GM12878 (cell line): ENCODE results near the gene SMOC2. TPM values are rescaled to one million over a fixed set of nuclear protein-coding genes. Genes with fewer than 3 reads are reported as not detected.

Experiments
- ATAC-seq: fragments of 200-7000 bp; cut with Tn5 transposase; 3 replicates; pipeline ENCODE4 v1.9.1; 2020; ENCODE audit warnings: mild to moderate bottlenecking, moderate library complexity
- BruUV-seq: library from RNA; stranded (reverse); fragments of 400-500 nt; replicated peaks from 2 replicates; lab custom pipeline; 2021; lab: Mats Ljungman, UMichigan
- CTCF ChIA-PET: fragments of 300-600 bp; sonication (Branson Sonifier 250); formaldehyde crosslinking; extraction: SDS; loops from one replicate; lab custom pipeline; 2021; ENCODE audit warnings: inconsistent platforms; lab: Yijun Ruan, JAX
- POLR2A ChIA-PET: fragments of 350-600 bp; formaldehyde crosslinking; extraction: SDS; loops from one replicate; lab custom pipeline; 2021; ENCODE audit warnings: inconsistent platforms; lab: Charles Lee
- RAD21 ChIA-PET: fragments of 300-600 bp; sonication (Branson Sonifier 250); formaldehyde crosslinking; loops from one replicate; lab custom pipeline; 2023; ENCODE audit warnings: antibody characterized with exemption; ENCODE audit not compliant: unreplicated experiment; lab: Charles Lee
- SMC1A ChIA-PET: fragments of 300-600 bp; sonication (Branson Sonifier 250); formaldehyde crosslinking; loops from one replicate; lab custom pipeline; 2023; ENCODE audit not compliant: unreplicated experiment, uncharacterized antibody; lab: Charles Lee
- DNase-seq: peaks from one replicate; pipeline ENCODE4 v3.0.0-alpha.2; 2011; ENCODE audit warnings: low read depth, low spot score
- FAIRE-seq: peaks from 3 replicates; lab custom pipeline; 2011; peaks lifted over from hg19 to GRCh38; lab: Jason Lieb, UNC
- H2AFZ ChIP-seq: 2 replicates; pipeline ENCODE4 v1.6.0; 2011; ENCODE audit warnings: low read depth, low read length, control low read depth; ENCODE audit not compliant: control insufficient read depth
- H3K27ac ChIP-seq: 2 replicates; pipeline ENCODE4 v1.5.1; 2011; ENCODE audit warnings: control low read depth; ENCODE audit not compliant: control insufficient read depth, insufficient read depth
- H3K27me3 ChIP-seq, 2 experiments: replicated peaks in 1 of 2; 2 replicates each; pipeline versions ENCODE4 v1.6.0 to v1.6.1; 2011; ENCODE audit warnings: low read length in 1 of 2; ENCODE audit not compliant: control insufficient read depth in 2 of 2, insufficient read depth in 2 of 2
- H3K36me3 ChIP-seq, 2 experiments: 2 replicates each; pipeline ENCODE4 v1.5.1; 2011; ENCODE audit warnings: low read length in 1 of 2; ENCODE audit not compliant: control insufficient read depth in 2 of 2, insufficient read depth in 2 of 2
- H3K4me1 ChIP-seq: 2 replicates; pipeline ENCODE4 v1.6.1; 2011; ENCODE audit warnings: mild to moderate bottlenecking, low read length, moderate library complexity, mixed read lengths; ENCODE audit not compliant: control insufficient read depth, insufficient read depth
- H3K4me2 ChIP-seq: 2 replicates; pipeline ENCODE4 v1.6.0; 2011; ENCODE audit warnings: control low read depth; ENCODE audit not compliant: control insufficient read depth, insufficient read depth
- H3K4me3 ChIP-seq: fragments of 200-600 bp; sonication (generic); 2 replicates; pipeline ENCODE4 v1.5.1; 2016
- H3K79me2 ChIP-seq: 2 replicates; pipeline ENCODE4 v1.6.0; 2011; ENCODE audit warnings: low read length; ENCODE audit not compliant: control insufficient read depth, insufficient read depth
- H3K9ac ChIP-seq: 2 replicates; pipeline ENCODE4 v1.8.0; 2011; ENCODE audit warnings: low read length, control low read depth, mixed read lengths; ENCODE audit not compliant: control insufficient read depth, insufficient read depth
- H3K9me3 ChIP-seq: replicated peaks from 3 replicates; pipeline ENCODE4 v1.5.1; 2011; ENCODE audit warnings: mild to moderate bottlenecking, low read length; ENCODE audit not compliant: control insufficient read depth, insufficient read depth
- H4K20me1 ChIP-seq: 2 replicates; pipeline ENCODE4 v1.6.0; 2011; ENCODE audit not compliant: control insufficient read depth, insufficient read depth
- CBFB ChIP-seq: IDR thresholded peaks from 2 replicates; pipeline ENCODE4 v1.6.1; 2016; ENCODE audit warnings: antibody characterized with exemption, low read depth
- JUNB ChIP-seq: IDR thresholded peaks from 2 replicates; pipeline ENCODE4 v1.6.1; 2016; ENCODE audit warnings: antibody characterized with exemption, mild to moderate bottlenecking
- LARP7 ChIP-seq: fragments of 450-650 bp; IDR thresholded peaks from 2 replicates; pipeline ENCODE4 v1.6.1; 2017; ENCODE audit warnings: mild to moderate bottlenecking
- MEF2A ChIP-seq: IDR thresholded peaks from 2 replicates; pipeline ENCODE4 v1.6.1; 2011; ENCODE audit warnings: low read depth, mild to moderate bottlenecking, low read length, moderate library complexity; ENCODE audit not compliant: insufficient read depth
- MXI1 ChIP-seq: fragments of 150-350 bp; IDR thresholded peaks from 2 replicates; pipeline ENCODE4 v1.6.1; 2011; ENCODE audit warnings: low read depth, mild to moderate bottlenecking, inconsistent platforms, low read length, improper control_type of control experiment
- NBN ChIP-seq: fragments of 450-650 bp; IDR thresholded peaks from 2 replicates; pipeline ENCODE4 v1.6.1; 2016
- RB1 ChIP-seq: fragments of 450-650 bp; formaldehyde crosslinking; IDR thresholded peaks from 2 replicates; pipeline ENCODE4 v1.6.1; 2017; ENCODE audit warnings: mild to moderate bottlenecking, borderline replicate concordance
- ZNF217 ChIP-seq: fragments of 450-650 bp; IDR thresholded peaks from 2 replicates; pipeline ENCODE4 v1.6.1; 2017; ENCODE audit warnings: antibody characterized with exemption, mild to moderate bottlenecking
- ZNF24 ChIP-seq: fragments of 450-650 bp; IDR thresholded peaks from 2 replicates; pipeline ENCODE4 v1.6.1; 2017; ENCODE audit warnings: antibody characterized with exemption, mild to moderate bottlenecking
- ZNF384 ChIP-seq: IDR thresholded peaks from 2 replicates; pipeline ENCODE4 v1.6.1; 2012; ENCODE audit warnings: low read depth, mild to moderate bottlenecking, low read length, improper control_type of control experiment, borderline replicate concordance
- WGBS: methylation state at CpG from one replicate; pipeline ENCODE4 v1.1.6; 2016; ENCODE audit warnings: low lambda C conversion rate; ENCODE audit not compliant: insufficient replicate concordance, insufficient coverage; ENCODE audit errors: missing lambda C conversion rate; 5-methylcytosine and 5-hydroxymethylcytosine counted together
- in situ Hi-C: fragments of 300-500 bp; cut with MboI; formaldehyde crosslinking; loops from 9 replicates; pipeline ENCODE4 v1.14.3; 2018; ENCODE audit warnings: mixed read lengths
- intact Hi-C: fragments of 100-400 bp; cut with micrococcal nuclease; formaldehyde crosslinking; loops from one replicate; pipeline ENCODE4 v1.14.2; 2022; ENCODE audit not compliant: unreplicated experiment
- polyA plus RNA-seq, 11 experiments: library from polyadenylated mRNA; depleted of rRNA in 4 of 11; unstranded in 6 of 11; stranded (reverse) in 5 of 11; fragments of >200 nt; fragmentation: Nextera tagmentation in 4 of 11; fragmentation: Illumina TruSeq in 1 of 11; extraction: Ambion mirVana in 4 of 11; extraction: Trizol in 1 of 11; gene quantifications; 1 replicate in 1 of 11; 2 replicates in 10 of 11; pipeline versions ENCODE4 v1.2.1 to v1.2.3, GENCODE V29; 2011 to 2016; ENCODE audit warnings: inconsistent platforms in 2 of 11, missing spikeins in 2 of 11, low read depth in 1 of 11
- total RNA-seq, 4 experiments: library from RNA; depleted of rRNA in 3 of 4; stranded (reverse); fragments of >200 nt in 3 of 4; fragmentation: Illumina TruSeq in 1 of 4; extraction: Trizol in 1 of 4; gene quantifications; 2 replicates each; pipeline versions ENCODE4 v1.2.1 to v1.2.3, GENCODE V29; 2013 to 2021
- TF ChIP-seq, protein P1 (sequence below): fragments of 450-650 bp; formaldehyde crosslinking; IDR thresholded peaks from 2 replicates; pipeline ENCODE4 v1.4.0; 2022; ENCODE audit warnings: mild to moderate bottlenecking, moderate library complexity
- TF ChIP-seq, protein P2 (sequence below), 3 experiments: IDR thresholded peaks in 2 of 3; conservative IDR thresholded peaks in 1 of 3; 2 replicates each; pipeline ENCODE4 v1.5.1; 2011; ENCODE audit warnings: low read depth in 3 of 3, low read length in 3 of 3, mild to moderate bottlenecking in 3 of 3, control low read depth in 2 of 3, moderate library complexity in 2 of 3, inconsistent platforms in 1 of 3, mixed read lengths in 1 of 3; ENCODE audit not compliant: control insufficient read depth in 2 of 3, insufficient read depth in 1 of 3; ENCODE audit errors: extremely low read depth in 1 of 3

Gene SMOC2
- total and polyA plus RNA-seq, 10 of the 15 experiments (the other 5 are each of a cell fraction or from before 2014, with no cell fraction given): 0.10 to 0.12 TPM; not detected in 8

DNA sequence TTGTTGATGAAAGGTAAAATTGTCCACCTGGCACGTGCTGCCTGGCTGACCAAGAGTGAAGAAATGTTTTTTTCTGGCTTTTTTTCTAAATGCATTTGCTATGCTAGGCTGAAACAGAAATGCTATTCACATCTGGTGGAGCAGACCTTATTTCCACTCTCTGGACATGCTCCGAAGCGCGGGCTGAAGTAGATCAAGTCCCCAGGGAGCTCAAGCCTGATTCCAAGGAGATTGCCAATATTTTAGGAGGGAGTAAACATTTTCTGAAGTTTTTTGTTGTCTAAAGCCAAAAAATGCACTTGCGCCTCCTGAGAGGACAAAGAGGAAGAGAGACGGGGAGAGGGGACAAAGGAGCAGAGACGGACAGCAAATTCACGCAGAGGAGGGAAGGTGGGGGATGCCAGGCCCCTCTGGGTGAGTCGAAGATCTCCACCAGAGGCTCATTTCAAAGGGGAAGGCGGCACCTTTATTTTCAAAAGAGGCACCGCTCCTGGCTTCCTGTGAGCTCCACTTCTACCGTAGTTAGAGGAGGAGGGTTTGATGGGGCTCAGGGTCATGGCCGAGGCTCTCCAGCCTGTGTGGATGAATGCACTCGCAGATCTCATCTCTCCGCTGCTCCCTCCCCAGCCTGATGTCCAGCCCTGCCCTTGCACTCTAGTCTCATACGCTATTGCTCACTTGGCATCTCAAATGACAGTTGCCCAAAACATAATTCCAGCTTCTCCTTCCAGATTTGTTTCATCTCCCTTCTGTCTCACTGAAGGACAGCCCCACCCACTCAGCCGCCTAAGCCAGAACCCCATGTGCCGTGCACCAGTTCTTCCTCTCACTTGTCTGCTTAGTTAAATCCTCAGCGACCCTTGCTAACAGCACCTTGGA is 23.1 kb upstream of the SMOC2 start:
- ATAC-seq: no peak
- no peaks in the 10 kb centered on the region for H3K36me3 ChIP-seq
- H4K20me1 ChIP-seq: no peaks in the 10 kb centered on the region
- FAIRE-seq: no peak
- no peaks in the 10 kb centered on the region for H3K9me3 ChIP-seq
- H3K4me2 ChIP-seq: no peak overlapping the region
- CTCF ChIA-PET: no interaction called here
- no peaks in the 10 kb centered on the region for H3K79me2 ChIP-seq
- in situ Hi-C loops (no loop called here), intact Hi-C loops (no loop called here)
- POLR2A ChIA-PET: interaction anchor here (0.6 kb wide), 1 partner anchor 474 kb away, joined by 6 read pairs; no protein-coding TSS in a partner anchor
- WGBS: 32% methylated on average over 19 of the region's 19 CpGs
- H3K4me1 ChIP-seq: no peaks in the 10 kb centered on the region
- TF ChIP-seq, protein P1, sequence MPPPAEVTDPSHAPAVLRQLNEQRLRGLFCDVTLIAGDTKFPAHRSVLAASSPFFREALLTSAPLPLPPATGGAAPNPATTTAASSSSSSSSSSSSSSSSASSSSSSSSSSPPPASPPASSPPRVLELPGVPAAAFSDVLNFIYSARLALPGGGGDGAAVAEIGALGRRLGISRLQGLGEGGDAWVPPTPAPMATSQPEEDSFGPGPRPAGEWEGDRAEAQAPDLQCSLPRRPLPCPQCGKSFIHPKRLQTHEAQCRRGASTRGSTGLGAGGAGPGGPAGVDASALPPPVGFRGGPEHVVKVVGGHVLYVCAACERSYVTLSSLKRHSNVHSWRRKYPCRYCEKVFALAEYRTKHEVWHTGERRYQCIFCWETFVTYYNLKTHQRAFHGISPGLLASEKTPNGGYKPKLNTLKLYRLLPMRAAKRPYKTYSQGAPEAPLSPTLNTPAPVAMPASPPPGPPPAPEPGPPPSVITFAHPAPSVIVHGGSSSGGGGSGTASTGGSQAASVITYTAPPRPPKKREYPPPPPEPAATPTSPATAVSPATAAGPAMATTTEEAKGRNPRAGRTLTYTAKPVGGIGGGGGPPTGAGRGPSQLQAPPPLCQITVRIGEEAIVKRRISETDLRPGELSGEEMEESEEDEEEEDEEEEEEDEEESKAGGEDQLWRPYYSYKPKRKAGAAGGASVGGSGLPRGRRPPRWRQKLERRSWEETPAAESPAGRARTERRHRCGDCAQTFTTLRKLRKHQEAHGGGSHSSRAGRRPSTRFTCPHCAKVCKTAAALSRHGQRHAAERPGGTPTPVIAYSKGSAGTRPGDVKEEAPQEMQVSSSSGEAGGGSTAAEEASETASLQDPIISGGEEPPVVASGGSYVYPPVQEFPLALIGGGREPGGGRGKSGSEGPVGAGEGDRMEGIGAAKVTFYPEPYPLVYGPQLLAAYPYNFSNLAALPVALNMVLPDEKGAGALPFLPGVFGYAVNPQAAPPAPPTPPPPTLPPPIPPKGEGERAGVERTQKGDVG (CRISPR knock-in tag): no peak
- TF ChIP-seq CBFB: no peak
- no peak for TF ChIP-seq ZNF24
- TF ChIP-seq MXI1: no peak
- TF ChIP-seq, protein P2, sequence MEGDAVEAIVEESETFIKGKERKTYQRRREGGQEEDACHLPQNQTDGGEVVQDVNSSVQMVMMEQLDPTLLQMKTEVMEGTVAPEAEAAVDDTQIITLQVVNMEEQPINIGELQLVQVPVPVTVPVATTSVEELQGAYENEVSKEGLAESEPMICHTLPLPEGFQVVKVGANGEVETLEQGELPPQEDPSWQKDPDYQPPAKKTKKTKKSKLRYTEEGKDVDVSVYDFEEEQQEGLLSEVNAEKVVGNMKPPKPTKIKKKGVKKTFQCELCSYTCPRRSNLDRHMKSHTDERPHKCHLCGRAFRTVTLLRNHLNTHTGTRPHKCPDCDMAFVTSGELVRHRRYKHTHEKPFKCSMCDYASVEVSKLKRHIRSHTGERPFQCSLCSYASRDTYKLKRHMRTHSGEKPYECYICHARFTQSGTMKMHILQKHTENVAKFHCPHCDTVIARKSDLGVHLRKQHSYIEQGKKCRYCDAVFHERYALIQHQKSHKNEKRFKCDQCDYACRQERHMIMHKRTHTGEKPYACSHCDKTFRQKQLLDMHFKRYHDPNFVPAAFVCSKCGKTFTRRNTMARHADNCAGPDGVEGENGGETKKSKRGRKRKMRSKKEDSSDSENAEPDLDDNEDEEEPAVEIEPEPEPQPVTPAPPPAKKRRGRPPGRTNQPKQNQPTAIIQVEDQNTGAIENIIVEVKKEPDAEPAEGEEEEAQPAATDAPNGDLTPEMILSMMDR (IDR thresholded peaks at IDR 0.05 in 2 of 3, conservative IDR thresholded peaks at IDR 0.05 in 1 of 3; ENCODE audit: control insufficient read depth in 2 of 3, extremely low read depth in 1 of 3, insufficient read depth in 1 of 3, low read depth in 3 of 3, low read length in 3 of 3): no peak
- no peak for TF ChIP-seq JUNB
- TF ChIP-seq ZNF384: no peak
- TF ChIP-seq MEF2A: no peak
- TF ChIP-seq LARP7: no peak
- TF ChIP-seq RB1: no peak
- no peak for TF ChIP-seq ZNF217
- no peak for TF ChIP-seq NBN
- DNase-seq: no peak
- no peak overlapping the region for H3K4me3 ChIP-seq
- no peak overlapping the region for H3K9ac ChIP-seq
- SMC1A ChIA-PET: no interaction called here
- H3K27ac ChIP-seq: no peak overlapping the region
- H3K27me3 ChIP-seq: no peaks in the 10 kb centered on the region
- no peak overlapping the region for H2AFZ ChIP-seq
- RAD21 ChIA-PET: no interaction called here
- no TSS peak for BruUV-seq
